ENCODE data around the gene ADRA1B.
"Not testable (repeated sequence)": the region's sequence is repeated elsewhere in the genome, so short reads cannot be mapped to it uniquely, and the experiment has no call there.

The ADRA1B gene

DNA sequence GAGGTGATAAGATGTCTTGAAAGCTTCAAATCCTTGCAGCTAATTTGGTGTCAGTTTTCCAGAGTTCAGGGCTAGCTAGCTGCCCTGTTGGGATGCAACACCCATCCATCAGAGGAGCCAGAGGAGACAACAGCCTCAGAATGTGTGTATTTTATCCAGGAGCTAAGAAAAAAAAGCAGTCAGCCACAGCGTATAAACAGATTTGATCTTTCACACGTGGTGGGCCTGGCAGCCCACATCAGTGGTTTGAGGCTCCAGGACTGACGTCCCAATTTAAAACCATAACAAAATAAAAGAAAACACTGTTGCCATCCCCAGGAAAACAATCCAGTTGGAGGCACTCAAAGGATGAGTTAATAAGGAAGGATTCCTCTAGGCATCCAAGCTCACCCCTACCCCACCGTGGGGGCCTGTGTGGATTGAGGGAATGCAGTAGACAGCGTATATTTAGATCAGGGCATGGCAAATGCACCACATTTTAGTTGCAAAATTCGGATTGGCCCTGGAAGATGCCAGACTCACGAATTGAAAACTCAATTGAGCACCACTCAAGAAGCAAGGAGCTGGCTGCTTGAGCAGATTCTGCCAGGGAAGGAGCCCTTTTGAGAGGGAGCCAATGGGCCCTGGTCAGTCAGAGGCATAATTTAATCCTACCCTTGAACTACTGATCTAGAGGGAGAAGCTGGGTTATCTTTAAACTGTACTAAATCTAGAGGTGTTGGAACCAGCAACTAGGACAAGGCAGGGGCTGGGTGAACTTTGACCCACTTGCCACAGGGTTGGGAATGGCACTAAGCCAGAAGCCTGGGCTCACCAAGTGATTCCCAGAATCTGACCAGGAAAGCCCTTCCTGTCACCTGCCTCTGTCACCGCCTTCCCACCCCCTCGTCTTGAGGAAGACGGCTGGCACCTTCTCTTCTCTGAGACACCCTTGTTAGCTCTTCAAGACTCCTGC, 17.5 kb downstream of the ADRA1B start:
- DNase-seq, result no peak

DNA sequence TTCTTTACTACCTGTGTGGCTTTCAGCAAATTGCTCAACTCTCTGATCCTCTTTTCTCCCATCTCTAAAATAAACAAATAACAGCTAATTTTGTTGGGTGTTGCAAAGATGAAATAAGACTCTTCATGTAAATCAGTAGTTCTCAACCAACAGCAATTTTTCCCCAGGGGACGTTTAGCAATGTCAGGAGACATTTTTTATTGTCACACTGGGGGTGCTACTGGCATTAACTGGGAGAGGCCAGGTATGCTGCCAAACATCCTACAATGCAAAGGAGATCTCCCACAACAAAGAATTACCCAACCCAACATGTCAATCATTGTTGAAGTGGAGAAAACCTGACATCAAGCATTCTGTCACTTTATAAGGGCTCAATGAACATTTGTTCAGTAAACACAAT, 19.7 kb downstream of the ADRA1B start:
- DNase-seq, result no peak

DNA sequence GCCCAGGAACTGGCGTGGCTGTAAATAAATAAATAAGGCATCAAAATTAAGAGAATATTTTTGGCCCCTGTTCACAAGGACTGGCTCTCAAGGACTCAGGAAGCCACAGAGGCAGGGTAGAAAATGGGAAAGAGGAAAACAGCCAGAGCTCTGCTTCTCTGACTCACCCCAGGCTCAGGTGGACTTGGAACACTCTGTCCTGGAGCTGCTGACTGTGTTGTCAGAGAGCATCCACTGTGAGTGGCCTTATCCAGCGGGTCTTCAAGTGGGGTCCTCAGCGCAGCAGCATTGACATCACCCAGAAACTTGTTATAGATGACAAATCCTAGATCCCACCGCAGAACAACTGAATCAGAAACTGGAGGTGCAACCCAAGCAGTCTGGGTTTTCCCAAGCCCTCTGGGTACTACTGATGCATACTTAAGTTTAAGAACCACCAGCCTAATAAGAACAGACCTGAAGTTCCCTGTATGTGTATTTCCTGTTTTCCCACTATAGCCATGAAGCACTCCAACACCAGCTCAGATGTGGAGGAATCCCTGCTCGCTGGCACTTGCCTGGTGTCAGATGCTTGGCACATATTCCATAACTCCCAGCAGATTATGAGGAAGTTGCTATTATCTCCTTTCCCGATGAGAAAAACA, 20.5 kb downstream of the ADRA1B start:
- DNase-seq, result no peak

DNA sequence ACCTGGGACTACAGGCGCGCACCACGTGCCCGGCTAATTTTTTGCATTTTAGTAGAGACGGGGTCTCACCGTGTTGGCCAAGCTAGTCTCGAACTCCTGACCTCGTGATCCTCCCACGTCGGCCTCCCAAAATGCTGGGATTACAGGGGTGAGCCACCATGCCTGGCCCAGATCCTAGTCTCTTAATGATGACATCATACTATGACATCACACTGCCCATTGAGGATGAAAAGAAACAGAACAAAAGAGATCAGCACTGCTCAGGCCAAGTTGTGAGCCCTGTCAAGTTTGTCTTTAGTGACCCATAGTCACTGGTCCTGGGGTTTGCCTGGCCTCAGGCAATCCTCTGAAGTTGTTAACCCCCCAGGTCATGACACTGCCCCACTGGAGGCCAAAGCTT, 21.3 kb downstream of the ADRA1B start:
- no peak for DNase-seq

DNA sequence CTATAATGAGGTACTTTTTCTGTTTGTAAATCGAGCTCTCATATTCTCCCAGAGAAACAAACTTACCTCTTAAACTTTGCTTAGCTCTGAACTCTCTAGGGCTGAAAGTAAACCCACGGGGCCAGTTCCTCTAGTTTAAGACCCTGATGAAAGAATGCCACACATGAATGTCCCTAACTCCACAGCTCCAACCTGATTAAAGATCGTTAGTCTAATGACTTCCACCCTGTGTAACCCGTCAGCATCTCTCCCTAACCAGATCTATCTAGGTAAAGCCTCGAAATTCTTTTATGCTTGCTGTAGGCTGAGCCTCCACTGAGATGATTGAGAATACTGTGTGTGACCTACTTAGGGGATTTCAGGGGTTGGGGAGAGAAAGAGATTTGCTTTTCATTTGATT, 27.0 kb downstream of the ADRA1B start:
- no peak for DNase-seq

DNA sequence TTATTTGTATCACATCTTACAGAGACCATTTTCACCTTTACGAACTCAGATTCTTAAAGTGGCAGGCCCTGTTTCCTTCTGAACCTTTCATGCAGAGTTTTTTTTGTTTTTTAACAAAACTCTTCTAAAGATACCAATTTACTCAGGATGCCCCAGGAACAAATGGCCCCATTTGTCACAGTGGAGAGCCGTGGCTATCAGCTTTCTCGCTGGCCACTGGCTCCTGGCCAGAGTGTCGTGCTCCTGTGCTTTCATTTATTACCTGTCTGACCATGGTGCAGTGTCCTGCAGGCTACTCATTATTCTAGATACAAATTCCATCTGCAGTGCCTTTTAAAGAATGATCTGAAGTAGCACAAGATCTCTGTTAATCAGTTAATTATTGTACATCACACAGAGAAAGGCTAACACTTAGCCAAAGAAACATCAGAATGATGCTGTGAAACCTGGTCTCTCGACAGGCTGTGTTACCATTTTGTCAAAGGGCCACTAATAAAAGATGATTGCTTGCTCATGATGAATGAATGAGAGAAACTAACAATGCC, 27.8 kb downstream of the ADRA1B start:
- DNase-seq, result no peak

DNA sequence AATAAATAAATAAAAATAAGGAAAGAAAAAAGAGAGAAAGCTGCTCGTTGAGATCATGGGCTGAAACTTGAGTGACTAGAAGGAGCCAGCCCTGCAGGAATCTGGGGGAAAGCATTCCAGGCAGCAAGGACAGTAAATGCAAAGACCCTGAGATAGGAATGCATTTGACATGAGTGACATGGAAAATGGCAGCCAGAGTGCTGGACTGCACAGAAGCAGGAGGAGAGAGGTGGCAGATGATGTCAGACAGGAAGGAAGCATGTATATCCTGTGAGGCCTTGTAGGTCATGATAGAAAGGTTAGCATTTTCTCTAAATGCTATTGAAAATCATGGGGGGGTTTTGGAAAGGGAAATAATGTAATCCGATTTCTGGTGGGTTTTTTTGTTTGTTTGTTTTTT, 29.1 kb downstream of the ADRA1B start:
- DNase-seq, result no peak

DNA sequence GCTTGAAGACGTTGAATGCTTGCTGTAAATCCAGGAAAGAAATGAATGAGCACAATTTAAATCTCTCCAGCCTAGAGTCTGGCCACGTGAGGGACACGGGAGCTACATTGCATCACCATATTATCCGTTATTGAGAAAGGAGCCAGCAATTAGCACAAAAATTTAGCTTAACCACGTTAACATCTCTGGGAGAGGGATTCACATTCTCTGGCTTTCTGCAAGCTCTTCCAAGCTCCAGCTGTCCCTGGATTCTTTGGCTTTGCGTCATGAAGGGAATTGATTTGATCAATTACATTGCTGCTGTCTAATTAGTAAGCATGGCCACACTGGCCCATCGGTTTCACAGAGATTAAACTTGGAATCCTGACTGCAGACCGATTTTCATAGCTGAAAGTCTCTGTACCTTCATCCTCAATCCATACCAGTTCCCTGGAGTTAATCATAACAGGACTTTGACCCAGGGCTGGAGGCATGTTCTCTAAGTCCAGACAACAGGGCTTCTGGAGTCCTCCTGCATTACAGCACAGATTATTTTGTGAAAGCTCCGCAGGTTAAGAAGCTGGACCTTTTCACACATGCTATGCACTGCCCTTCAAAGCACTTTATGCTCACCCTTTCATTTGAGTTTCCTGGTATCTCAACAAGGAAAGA, 31.6 kb downstream of the ADRA1B start:
- no peak for DNase-seq

DNA sequence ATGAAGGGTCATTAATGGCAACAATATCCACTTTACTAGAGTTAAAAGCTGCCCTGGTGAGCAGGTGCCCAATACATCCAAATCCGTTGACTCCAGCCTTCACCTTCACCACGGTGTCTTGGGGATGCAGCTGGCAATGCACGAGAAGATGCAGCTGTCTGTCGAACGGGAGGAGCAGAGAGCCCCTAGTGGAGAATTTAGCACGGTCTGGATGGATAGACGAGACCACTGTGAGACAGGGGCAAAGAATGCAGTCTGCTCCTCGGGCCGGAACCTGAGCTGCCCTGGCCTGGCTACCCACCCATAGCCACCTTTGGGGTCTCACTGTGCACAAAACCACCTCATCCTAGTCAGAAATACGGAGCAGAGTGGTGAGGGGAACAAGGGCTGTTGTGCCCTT, 35.1 kb downstream of the ADRA1B start:
- no peak for DNase-seq

DNA sequence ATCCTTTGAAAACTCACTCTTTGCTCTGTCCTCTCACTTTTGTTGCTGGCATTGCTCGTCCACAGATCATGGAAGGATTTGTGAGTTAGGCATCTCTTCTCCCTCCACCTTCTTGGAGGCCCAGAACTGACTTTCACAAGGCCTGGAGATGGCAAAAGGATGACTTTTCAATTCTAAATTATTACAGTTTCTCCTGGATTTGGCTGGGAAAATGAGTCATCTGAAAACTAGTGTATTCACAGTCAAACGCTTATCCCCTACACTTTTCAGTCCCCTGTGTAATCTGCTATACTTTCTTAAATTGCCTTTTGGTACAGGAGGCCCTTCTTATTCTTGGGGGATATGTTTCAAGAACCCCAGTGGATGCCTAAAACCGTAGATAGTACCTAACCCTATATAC, 35.6 kb downstream of the ADRA1B start:
- DNase-seq, result no peak

DNA sequence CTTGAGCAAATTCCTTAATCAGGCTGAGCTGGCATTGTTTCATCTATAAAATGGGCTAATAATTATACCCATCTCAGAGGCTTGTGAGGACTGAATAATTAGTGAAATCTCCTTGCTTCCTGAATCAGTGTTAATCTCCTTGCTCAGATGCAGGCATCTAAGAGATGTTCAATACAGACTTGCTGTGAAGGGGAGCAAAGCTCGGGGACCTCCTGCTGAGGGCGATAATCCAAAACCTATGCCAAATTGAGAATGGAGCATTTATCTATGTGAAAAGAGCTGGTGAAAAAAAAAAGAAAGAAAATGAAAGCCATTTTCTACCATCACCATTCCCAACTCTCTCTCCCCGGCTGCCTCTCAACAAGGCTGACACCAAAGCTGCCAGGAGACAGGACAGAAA, 37.3 kb downstream of the ADRA1B start:
- DNase-seq, result no peak

DNA sequence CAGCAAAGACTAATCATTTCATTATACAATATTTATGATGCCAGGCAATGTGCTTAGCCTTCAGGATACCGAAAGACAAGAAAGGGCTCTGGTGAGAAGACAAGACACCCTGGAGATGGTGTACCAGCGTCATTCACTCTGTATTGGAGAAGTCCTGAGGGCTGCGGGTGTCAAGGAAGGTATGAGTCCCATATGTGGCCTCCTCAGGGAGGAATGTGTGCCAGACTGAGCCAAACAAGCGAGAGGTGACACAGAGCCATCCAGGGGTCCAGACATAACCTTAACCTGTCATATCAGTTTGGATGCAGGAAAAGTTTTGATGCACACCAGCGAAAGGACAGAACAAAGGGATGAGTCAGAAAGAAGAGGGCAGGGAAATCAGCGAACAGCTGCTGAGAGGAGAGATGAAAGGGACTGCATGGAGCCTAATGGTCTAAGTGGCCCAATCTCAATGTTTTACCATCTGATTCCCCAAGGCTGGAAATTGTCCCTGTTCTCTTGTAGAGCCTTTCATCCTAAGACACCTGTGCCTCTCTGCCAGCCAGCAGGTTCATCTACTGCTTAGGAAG, 38.9 kb downstream of the ADRA1B start:
- DNase-seq, result no peak

DNA sequence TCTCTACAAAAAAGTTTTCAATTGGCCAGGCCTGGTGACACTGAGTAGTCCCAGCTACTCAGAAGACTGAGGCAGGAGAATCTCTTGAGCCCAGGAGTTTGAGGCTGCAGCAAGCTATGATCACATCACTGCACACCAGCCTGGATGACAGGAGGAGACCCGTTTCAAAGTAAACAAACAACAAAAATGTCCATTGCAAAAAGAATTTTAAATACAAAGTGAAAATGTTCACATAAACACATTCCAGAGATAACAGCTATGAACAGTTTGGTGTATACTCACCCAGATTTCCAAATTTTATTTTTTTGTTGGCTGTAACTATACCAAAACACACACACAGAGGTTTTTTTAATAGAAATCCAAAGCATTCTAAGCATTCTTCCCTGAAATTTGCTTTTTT, 39.8 kb downstream of the ADRA1B start:
- no peak for DNase-seq

DNA sequence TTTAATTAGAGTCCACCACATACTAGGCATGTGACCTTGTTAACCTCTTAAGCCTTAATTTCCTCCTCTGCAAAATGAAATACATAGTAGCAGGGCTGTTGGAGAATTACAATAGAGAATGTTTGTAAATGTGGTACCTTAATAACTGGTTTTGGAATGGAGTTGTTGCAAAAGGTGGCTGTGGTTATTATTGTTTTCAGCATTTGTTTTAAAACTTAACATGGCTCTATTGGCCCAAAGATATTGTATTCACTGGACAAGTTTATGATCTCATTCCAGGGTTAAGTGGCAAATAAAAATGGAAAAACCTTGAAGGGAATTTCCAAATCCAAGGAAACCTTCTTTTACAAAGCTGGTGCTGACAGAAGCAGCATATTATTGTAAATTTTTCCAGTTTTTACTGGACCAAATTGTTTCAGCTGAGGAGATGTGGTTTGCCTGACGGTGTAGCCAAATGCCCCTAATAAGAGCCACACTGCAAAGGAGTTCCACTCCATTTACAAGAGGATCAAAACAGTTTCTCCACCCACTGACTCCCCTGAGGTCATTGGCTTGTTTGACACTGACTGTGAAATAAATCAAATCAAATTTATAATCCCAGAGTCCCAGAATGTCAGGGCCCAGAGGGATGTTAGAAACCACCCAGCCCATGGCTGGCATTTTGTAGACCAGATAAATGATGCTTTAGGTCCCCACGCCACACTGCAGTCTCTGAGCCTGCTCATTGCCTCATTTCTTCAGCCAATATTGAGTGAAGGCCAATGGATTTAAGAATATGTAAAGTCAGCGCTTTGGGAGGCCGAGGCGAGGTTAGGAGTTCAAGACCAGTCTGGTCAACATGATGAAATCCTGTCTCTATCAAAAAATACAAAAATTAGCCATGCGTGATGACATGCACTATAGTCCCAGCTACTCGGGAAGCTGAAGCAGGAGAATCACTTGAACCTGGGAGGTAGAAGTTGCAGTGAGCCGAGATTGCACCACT, 45.2 kb downstream of the ADRA1B start:
- DNase-seq, result no peak

DNA sequence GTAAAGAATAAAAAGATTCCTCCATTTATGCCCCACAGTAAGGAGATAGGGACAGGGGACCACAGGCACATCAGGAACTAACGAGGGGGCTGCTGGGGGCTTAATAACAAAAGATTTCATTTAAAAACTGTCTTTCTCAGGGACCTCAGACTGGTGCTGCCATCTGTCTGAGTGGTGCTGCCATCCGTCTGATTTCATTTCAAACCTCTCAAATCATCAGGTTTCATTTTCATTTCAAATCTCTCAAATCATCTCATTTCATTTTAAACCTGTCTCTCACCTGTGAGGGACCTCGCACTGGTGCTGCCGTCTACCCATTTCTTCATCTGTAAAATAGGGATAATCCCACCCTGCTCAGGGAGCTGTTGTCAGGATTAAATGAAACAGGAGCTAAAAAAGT, 45.9 kb downstream of the ADRA1B start:
- DNase-seq, result no peak

DNA sequence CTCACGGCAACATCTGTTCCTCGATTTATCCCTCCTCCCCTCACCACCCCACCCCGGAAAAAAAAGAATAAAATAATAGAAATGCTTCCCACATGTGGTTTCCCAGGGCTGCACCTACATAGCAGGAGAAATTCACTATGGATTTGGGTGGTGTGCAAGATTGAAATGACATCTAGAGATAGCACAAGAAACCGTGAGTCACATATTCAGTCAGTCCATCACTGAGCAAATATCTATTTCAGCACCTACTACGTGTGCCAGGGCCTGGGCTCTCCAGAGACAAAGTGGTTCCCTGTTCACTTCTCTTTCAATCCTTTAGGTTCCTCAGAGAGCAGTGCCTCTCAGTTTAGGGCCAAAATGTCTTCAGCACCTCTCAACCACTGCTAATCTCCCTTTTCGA, 47.7 kb downstream of the ADRA1B start:
- no peak for DNase-seq

DNA sequence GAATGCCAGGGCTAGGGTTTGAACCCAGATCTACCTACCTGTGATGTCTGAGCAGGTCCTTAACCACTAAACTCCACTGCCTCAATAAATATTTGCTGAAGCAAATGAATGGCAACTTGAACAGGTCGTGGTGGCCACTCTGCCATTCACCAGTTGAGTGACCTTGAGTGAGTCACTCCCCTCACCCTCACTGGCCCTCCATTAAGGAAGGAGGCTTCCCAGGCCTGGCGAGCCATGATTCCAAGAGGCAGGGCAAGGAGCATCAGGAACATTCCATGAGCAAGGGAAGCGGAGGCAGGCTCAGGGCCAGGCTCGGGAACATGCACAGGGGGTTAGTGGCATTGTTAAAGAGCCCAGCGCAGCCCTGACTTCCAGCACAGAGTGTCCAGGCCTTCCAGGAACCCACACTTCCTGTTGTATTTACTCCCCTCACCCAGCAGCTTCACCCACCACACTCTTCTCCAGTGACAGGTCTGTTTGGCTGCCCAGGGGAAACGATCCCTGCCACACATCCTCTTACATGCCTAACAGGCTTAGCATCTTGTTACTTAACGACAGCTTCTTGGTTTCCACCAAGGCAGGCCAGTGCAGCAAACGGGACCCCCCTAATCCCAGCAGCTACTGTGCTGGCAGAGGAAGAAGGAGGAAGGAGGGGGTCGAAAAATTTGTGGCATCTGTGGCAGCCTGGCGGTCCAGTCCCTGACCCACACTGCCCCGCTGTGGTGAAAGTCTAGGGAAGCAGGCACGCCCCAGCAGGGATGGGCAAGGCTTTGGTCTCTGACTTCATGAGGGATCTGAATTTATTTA, 49.0 kb downstream of the ADRA1B start:
- no peak for DNase-seq

DNA sequence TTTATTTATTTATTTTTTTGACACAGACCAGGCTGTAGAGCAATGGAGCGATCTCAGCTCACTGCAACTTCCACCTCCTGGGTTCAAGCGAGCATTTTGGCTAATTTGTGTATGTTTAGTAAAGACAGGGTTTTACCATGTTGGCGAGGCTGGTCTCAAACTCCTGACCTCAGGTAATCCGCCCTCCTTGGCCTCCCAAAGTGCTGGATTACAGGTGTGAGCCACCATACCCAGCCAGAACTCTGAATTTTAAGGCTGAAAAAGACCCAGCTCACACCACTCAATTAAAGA, 49.5 kb downstream of the ADRA1B start:
- DNase-seq, result not testable (repeated sequence)

DNA sequence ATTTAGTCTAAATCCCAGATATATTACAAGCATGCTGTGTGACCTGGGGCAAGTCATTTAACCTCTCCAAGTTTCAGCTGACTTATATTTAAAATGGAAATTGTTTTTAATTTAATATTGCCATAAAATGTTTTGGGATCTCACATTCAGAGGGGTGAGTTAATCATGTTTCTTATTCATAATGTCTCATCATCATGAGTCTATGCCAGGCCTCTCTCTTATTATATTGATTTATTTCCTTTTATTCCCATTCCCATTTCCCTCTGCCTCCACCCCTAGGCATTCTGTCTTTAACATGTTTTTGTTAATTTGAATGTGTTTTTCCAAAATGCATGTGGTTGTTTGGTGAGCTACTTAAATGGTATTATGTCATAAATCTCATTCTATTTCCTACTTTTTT, 53.7 kb downstream of the ADRA1B start:
- DNase-seq, result no peak

DNA sequence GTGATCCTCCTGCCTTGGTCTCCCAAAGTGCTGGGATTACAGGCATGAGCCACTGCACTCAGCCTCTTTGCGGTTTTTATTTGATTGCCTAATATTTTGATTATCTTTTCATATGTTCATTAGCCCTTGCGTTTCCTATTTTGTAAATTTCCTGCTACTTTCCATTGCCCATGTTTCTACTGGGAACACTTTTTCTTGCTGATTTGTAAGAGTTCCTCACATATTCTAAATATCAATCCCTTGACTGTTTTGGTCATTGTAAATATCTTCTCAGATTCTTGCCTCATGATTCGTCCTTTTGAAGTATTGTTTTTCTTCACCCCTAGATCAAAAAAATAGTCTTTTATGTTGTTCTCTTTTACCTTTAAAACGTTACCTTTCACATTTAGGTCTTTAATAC, 54.8 kb downstream of the ADRA1B start:
- no peak for DNase-seq

DNA sequence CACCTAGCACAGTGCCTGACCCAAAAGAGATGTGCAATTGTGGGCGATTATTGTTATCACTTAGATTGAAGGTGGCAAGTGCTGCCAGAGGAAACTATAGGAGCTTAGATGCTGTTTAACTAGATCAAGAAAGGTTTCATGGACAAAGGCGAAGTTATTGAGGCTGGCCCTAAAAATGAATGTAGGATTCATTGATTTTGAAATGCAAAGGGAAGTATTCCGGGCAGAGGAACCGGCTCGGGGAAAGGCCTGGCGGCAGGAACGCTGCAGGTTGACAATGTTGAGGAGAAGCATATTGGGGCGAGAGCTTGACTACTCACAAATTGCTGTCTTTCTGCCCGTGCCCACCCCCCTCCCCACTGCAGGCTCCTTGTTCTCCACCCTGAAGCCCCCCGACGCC, 55.2 kb downstream of the ADRA1B start:
- DNase-seq, result no peak
